ENCODE data around the gene PATJ.
A peak's percentile ranks its signal among the peaks of the same experiment; 100 is the strongest.
"Not testable (repeated sequence)": the region's sequence is repeated elsewhere in the genome, so short reads cannot be mapped to it uniquely, and the experiment has no call there.

Gene PATJ

GRCh38 chr1:61741711-61742619, at the start of gene PATJ:
TSS of gene PATJ (plus strand) at chr1:61742480. CDS start at chr1:61762893, 20,413 bp downstream.
- Histone ChIP-seq H3K36me3 (ENCODE audit: control insufficient read depth, insufficient read depth, low read length) (peaks cover 2% of the 10 kb centered on the region), H3K4me1 (ENCODE audit: control insufficient read depth, insufficient read depth, low read length) (peaks cover 9% of the 10 kb centered on the region), H3K4me3 (ENCODE audit: low read depth, low read length) (peak within 1 kb of the TSS; percentile 88), H3K27me3 (ENCODE audit: control insufficient read depth, insufficient read depth, low read length) (no peaks in the 10 kb centered on the region), H3K9me3 (ENCODE audit: control insufficient read depth, insufficient read depth, low read length) (no peaks in the 10 kb centered on the region), H3K9ac (ENCODE audit: low read depth, low read length) (peak within 1 kb of the TSS; percentile 85)

DNA sequence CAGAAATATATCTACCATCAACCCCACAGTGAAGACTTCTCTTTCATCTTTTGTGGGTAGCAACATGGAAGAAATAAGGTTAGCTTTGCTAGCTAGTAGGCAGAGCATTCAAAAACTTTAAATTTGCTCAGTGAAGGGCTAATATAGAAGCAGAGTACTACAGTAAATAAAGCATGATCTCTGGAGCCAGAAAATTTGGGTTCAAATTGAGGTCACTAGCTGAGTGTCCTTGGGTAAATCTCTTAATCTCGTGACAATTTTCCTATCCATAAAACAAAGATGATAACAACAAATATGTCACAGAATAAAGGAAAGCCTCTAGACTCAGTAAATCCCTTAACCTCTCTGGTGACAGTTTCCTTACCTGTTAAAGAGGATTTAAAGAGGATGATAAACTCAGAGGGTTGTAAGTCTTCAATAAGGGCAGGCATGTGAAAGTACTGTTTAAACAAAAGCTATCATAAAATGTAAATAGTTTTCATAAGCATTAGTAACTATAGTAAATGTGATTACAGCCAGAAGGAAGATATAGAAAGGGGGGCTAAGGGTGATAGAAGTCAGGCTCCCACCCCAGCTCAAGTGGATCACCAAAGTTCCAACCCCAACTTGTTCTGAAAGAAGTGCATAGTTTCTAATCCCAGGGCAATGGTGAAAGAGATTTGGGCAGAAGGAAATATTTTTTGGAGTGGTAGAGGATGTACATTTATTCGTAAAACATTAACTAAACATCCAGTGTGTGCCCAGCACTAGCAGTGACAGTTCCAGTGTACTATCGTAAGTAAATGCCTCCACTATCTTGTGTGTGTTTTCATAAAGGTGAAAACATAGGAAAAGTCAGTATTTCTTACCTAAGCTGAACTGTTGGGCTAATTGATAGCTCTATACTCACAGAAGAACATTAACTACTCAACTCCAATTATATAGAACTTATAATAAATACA, 42.1 kb upstream of the PATJ start:
- H3K27me3 ChIP-seq (ENCODE audit: control insufficient read depth, insufficient read depth, low read length): no peaks in the 10 kb centered on the region
- H3K9ac ChIP-seq (ENCODE audit: low read depth, low read length): no peak overlapping the region
- H3K4me3 ChIP-seq (ENCODE audit: low read depth, low read length): no peak overlapping the region
- H3K36me3 ChIP-seq (ENCODE audit: control insufficient read depth, insufficient read depth, low read length): peaks cover 7% of the 10 kb centered on the region
- no peaks in the 10 kb centered on the region for H3K4me1 ChIP-seq (ENCODE audit: control insufficient read depth, insufficient read depth, low read length)
- no peaks in the 10 kb centered on the region for H3K9me3 ChIP-seq (ENCODE audit: control insufficient read depth, insufficient read depth, low read length)

DNA sequence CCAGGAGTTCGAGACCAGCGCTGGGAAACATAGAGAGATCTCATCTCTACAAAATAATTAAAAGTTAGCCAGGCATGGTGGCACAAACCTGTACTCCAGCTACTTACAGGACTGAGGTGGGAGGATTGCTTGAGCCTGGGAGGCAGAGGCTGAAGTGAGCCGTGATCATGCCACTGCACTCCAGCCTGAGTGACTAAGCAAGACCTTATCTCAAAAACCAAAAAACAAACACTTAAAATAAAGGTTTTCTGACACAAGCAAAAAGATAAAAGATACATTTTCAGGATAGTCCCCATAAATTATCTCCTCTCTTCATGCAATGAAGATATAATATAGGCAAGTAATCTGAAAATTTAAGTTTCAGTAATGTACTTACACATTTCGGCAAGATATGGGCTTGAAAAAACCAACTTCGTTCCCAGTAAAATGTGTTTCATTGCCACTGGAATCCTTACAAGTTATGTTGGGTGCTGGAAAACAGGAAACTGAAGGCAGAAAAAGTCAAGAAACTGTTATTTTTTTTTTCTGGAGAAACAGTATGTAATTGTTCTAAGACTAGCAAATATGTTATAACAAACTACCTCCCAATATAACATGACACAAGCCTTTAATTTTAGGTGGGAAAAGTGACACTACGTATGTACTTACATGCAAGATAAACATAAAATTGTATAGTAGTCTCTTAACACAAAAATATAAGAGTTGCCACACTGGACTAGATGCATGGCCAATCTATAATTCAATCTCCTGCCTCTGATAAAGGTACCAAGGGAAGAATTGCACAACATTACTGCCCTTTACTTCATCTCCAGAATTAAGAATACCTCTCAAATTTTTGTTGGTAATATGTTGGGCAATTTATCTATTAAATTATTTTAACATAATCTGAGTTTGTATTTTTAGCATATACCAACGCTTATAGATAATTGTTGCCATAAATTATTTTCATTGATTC, 33.0 kb upstream of the PATJ start:
- Histone ChIP-seq H3K4me1 (ENCODE audit: control insufficient read depth, insufficient read depth, low read length) (no peaks in the 10 kb centered on the region), H3K9me3 (ENCODE audit: control insufficient read depth, insufficient read depth, low read length) (no peaks in the 10 kb centered on the region), H3K36me3 (ENCODE audit: control insufficient read depth, insufficient read depth, low read length) (no peaks in the 10 kb centered on the region), H3K4me3 (ENCODE audit: low read depth, low read length) (no peak overlapping the region), H3K27me3 (ENCODE audit: control insufficient read depth, insufficient read depth, low read length) (no peaks in the 10 kb centered on the region), H3K9ac (ENCODE audit: low read depth, low read length) (no peak overlapping the region)

- Histone ChIP-seq H3K4me1 (ENCODE audit: control insufficient read depth, insufficient read depth, low read length) (no peaks in the 10 kb centered on the region), H3K9ac (ENCODE audit: low read depth, low read length) (no peak overlapping the region), H3K9me3 (ENCODE audit: control insufficient read depth, insufficient read depth, low read length) (no peaks in the 10 kb centered on the region), H3K4me3 (ENCODE audit: low read depth, low read length) (no peak overlapping the region), H3K36me3 (ENCODE audit: control insufficient read depth, insufficient read depth, low read length) (no peaks in the 10 kb centered on the region), H3K27me3 (ENCODE audit: control insufficient read depth, insufficient read depth, low read length) (no peaks in the 10 kb centered on the region)
Measured at GRCh38 chr1:61709908-61710289, 32.4 kb upstream of the PATJ start.

GRCh38 chr1:61711257-61711656, 31.0 kb upstream of the PATJ start:
- H3K9me3 ChIP-seq (ENCODE audit: control insufficient read depth, insufficient read depth, low read length); H3K9ac ChIP-seq (ENCODE audit: low read depth, low read length); H3K36me3 ChIP-seq (ENCODE audit: control insufficient read depth, insufficient read depth, low read length); H3K4me3 ChIP-seq (ENCODE audit: low read depth, low read length); H3K27me3 ChIP-seq (ENCODE audit: control insufficient read depth, insufficient read depth, low read length); H3K4me1 ChIP-seq (ENCODE audit: control insufficient read depth, insufficient read depth, low read length): not testable (repeated sequence)

DNA sequence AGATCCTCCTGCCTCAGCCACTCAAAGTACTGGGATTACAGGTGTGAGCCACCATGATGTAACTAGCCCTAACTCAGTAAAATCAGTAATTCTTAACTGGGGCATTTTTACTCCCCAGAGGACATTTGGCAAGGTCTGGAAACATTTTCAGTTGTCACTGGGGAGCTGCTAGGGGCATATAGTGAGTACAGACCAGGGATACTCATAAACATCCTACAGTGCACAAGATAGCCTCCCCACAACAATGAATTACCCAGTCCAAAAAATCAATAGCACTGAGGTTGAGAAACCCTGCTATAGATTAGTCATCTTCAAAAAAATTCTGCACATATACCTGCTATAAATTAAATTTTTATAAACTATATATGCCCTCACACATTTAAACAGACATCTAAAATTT, 30.3 kb upstream of the PATJ start:
- no peak overlapping the region for H3K9ac ChIP-seq (ENCODE audit: low read depth, low read length)
- no peaks in the 10 kb centered on the region for H3K4me1 ChIP-seq (ENCODE audit: control insufficient read depth, insufficient read depth, low read length)
- no peaks in the 10 kb centered on the region for H3K36me3 ChIP-seq (ENCODE audit: control insufficient read depth, insufficient read depth, low read length)
- H3K4me3 ChIP-seq (ENCODE audit: low read depth, low read length): no peak overlapping the region
- H3K9me3 ChIP-seq (ENCODE audit: control insufficient read depth, insufficient read depth, low read length): no peaks in the 10 kb centered on the region
- no peaks in the 10 kb centered on the region for H3K27me3 ChIP-seq (ENCODE audit: control insufficient read depth, insufficient read depth, low read length)

DNA sequence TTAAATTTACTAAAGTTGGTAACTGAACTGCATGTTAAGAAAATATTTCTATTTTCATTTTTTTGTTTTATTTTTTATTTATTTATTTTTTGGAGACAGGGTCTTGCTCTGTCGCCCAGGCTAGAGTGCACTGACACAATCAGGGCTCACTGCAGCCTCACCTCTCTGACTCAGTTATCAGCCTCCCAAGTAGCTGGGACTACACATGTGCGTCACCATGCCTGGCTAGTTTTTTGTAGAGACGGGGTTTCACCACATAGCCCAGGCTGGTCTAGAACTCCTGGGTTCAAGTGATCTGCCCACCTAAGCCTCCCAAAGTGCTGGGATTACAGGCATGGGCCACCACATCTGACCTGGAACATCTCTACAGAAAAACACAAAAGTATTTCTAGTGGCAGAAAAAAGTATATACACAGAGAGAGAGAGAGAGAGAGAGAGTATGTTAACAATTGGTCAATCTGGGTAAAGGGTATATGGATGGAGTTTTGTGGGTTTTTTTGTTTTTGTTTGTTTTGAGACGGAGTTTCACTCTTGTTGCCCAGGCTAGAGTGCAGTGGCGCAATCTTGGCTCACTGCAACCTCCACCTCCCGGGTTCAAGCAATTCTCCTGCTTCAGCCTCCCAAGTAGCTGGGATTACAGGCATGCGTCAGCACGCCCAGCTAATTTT, 23.1 kb upstream of the PATJ start:
- H3K9me3 ChIP-seq (ENCODE audit: control insufficient read depth, insufficient read depth, low read length); H3K9ac ChIP-seq (ENCODE audit: low read depth, low read length); H3K4me3 ChIP-seq (ENCODE audit: low read depth, low read length); H3K4me1 ChIP-seq (ENCODE audit: control insufficient read depth, insufficient read depth, low read length); H3K36me3 ChIP-seq (ENCODE audit: control insufficient read depth, insufficient read depth, low read length); H3K27me3 ChIP-seq (ENCODE audit: control insufficient read depth, insufficient read depth, low read length): not testable (repeated sequence)

DNA sequence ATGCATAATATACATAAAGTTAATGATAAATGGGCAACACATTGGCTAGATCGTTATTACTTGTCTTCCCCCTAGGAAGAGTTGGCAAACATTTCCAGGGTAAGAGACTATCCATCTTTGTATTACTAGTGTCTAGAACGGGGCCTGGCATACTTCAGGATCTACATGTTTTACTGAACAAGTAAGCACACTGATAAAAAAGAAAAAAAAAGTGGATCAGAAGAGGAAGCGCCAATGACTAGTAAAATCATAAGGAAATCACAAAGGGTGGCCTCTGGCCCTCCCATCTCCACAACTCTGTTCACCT, 17.8 kb upstream of the PATJ start:
- Histone ChIP-seq H3K27me3 (ENCODE audit: control insufficient read depth, insufficient read depth, low read length) (no peaks in the 10 kb centered on the region), H3K36me3 (ENCODE audit: control insufficient read depth, insufficient read depth, low read length) (no peaks in the 10 kb centered on the region), H3K4me1 (ENCODE audit: control insufficient read depth, insufficient read depth, low read length) (no peaks in the 10 kb centered on the region), H3K4me3 (ENCODE audit: low read depth, low read length) (peak overlapping the region; percentile 93), H3K9ac (ENCODE audit: low read depth, low read length) (peak overlapping the region; percentile 96), H3K9me3 (ENCODE audit: control insufficient read depth, insufficient read depth, low read length) (no peaks in the 10 kb centered on the region)

- Histone ChIP-seq H3K9ac (ENCODE audit: low read depth, low read length) (peak within 1 kb of the TSS; percentile 96), H3K4me1 (ENCODE audit: control insufficient read depth, insufficient read depth, low read length) (no peaks in the 10 kb centered on the region)
Measured at GRCh38 chr1:61724813-61725694, 17.2 kb upstream of the PATJ start, which contains the start of gene TM2D1. TSS of gene TM2D1 (minus strand) at chr1:61725141. CDS start at chr1:61725120, 21 bp downstream.

DNA sequence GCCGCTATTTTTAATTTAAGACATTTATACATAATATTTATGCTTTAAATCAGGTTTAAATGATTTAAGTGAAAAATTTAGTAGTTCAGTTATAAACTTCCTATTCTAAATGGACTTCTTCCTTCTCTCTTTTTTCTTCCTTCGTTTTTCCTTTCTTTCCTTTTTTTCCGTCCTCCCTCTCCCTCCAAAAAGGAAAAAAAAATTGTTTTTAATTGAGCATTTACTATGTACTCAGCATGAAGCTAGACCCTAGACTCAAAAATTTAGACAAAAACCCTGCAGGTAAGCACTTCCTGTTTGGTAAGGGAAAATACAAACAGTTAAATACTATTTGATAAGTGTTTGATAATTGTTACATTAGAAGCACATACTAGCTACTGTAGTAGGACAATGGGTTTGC, 14.7 kb upstream of the PATJ start:
- Histone ChIP-seq H3K4me1 (ENCODE audit: control insufficient read depth, insufficient read depth, low read length) (no peaks in the 10 kb centered on the region), H3K9me3 (ENCODE audit: control insufficient read depth, insufficient read depth, low read length) (no peaks in the 10 kb centered on the region), H3K27me3 (ENCODE audit: control insufficient read depth, insufficient read depth, low read length) (no peaks in the 10 kb centered on the region), H3K9ac (ENCODE audit: low read depth, low read length) (no peak overlapping the region), H3K36me3 (ENCODE audit: control insufficient read depth, insufficient read depth, low read length) (no peaks in the 10 kb centered on the region), H3K4me3 (ENCODE audit: low read depth, low read length) (no peak overlapping the region)

More at GRCh38 chr1:61724813-61725694, 17.2 kb upstream of the PATJ start, which contains the start of gene TM2D1:
- Histone ChIP-seq H3K9me3 (ENCODE audit: control insufficient read depth, insufficient read depth, low read length) (no peaks in the 10 kb centered on the region), H3K27me3 (ENCODE audit: control insufficient read depth, insufficient read depth, low read length) (no peaks in the 10 kb centered on the region), H3K4me3 (ENCODE audit: low read depth, low read length) (peak within 1 kb of the TSS; percentile 93), H3K36me3 (ENCODE audit: control insufficient read depth, insufficient read depth, low read length) (no peaks in the 10 kb centered on the region)
